GM19395 (cell line): Measurements from ENCODE around the gene MRPS27.
A peak's percentile ranks its signal among the peaks of the same experiment; 100 is the strongest.

Experiments used
- ATAC-seq: cut with Tn5 transposase; IDR thresholded peaks from one replicate; pipeline ENCODE4 v1.9.1; 2021; ENCODE audit warnings: mild to moderate bottlenecking, moderate library complexity; ENCODE audit not compliant: unreplicated experiment

MRPS27 gene

DNA sequence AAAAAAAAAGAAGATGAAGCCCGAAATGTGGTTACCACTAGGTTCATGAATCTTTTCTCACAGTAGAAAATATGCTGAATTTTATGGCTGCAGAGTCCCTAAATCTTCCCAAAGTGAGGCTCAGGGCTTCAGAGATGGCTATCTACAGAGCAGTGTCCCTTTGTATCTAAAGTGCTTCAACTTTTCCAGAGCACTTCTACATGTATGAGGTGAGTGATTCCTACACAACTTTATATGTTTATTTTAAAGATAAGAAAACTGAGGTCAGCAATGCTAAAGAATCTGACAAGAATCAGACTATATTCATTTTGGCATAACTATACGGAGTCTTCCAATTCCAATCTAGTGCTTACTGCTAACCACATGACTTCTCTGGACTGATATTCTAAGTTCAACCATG, 53.2 kb downstream of the MRPS27 start:
- ATAC-seq = no peak

DNA sequence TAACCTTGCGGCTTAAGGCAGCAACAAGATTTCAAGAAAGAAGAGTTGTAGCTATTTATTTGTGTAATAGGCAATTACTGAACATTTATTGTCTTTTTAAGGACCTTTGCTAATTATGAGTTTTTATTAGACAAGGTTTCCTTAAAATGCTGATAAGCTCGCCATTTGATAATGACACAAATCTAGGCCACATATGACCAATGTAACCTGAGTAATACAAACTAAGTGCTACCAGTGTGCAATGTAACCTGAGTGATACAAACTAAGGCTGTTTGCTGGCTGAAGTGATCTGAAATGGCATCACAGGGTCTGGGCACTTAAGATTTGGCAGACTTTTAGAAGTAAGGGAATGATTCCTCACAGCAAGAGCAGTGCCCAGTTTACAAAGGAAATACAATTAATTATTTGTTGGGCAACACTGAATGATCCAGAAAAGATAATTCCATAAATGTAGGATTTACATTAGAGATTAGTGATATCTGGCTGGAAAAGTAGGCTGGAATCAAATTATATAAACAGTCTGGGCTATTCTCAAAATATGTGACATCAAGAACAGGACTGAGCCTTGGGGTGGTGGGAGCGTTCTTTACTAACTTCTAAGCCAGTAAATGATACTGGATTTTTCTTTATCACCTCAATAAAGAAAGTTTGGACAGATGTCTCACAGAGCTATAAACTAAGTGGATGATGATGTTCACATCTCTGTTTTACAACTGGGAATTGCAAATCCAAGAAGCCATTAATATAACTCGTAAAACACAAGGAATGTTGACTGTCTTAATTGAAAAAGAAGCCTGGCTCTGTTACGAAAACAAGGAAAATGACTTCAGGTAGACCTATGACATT, 54.8 kb downstream of the MRPS27 start:
- no peak for ATAC-seq

DNA sequence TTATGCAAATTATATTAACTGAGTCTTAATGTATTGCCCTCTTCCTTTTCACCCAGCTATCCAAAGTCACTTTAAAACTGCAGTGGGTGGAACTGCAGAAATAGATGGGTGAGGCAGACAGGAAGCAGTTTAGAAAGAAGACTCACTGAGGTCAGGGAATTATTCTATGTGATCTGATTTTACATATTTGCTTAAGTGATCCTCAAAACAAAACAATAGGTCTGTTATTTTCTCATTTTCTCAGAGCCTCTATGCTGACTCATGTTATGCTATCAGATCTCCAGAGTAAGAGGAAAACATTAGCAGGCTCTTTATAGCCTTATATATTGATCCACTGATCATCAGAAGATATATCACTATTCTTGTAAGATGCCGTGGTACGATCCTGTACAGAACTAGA, 63.5 kb downstream of the MRPS27 start:
- no peak for ATAC-seq

DNA sequence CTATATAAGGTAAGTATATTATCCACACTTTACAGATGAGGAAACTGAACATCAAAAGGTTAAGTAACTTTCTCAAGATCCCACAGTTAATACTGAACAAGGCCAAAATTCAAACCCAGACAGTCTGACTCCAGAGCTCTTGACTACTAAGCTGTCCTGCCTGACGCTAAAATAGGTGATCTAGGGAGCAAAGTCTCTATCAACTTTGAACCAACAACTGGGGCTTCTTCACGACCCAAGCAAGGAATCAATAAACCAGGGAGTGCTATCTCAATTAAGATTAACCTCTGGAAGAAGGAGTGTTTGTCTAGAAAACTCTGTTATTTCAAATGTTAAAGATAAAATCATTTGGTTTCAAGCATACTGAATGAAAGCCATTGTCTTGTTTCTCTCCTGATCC, 64.4 kb downstream of the MRPS27 start:
- no peak for ATAC-seq

DNA sequence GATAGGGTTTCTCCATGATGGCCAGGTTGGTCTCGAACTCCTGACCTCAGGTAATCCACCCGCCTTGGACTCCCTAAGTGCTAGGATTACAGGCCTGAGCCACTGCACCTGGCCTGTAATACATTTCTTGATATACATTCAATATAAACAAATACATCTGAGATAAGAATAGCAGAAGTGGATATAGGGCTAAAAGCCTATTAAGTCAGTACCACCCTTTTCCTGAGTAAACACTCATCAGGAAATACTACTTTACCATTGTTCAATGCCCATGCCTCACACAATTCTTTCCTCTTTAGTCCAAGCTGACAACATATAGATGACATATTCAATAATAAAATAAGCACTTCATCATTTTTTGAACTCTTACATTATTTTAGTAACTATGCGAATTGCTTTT, 64.8 kb downstream of the MRPS27 start:
- no peak for ATAC-seq

DNA sequence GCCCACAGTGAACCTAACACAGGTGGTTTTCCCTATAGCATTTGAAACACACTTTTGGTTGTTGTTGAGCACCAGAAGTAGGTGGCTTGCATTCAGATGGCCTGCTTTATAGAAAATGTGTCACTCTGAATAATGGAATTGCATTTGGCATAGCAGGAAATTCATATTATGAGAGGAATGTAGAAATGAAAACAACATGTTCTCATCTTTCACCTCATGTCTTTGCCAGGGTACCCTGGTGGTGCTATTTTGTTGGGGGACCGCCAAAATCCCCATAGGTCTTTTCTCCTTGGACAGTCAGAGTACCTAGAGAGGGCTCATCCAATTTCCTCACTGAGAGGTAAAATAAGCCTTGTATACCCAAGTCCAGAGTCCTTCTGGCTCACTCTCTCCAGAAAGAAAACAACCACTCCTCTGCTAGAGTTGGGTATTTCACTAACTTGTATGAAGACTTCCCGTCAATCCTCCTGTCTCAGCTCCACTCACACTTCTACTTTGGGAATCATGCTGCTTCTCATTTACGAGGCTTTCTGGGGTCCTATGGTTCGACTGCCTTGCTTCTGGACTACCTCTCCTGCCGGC, 67.4 kb downstream of the MRPS27 start:
- ATAC-seq = no peak

DNA sequence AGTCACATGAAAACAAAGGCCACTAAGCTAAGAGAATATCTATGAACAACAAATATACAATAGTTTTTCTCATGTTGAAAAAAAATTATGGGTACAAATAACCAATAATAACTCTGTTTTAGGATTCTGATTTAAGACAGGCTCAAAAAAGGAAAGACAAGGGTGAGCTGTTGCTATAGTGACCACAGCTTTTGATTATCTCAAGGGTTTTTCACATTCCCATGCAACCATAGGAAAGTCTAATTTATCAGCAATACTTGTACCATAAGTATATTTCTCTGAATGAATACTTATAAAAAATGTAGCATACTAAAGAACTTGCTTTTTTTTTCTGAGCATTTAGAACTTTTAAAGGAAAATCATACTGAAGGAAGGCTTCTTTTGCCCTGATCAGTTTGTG, 68.0 kb downstream of the MRPS27 start:
- ATAC-seq = no peak

DNA sequence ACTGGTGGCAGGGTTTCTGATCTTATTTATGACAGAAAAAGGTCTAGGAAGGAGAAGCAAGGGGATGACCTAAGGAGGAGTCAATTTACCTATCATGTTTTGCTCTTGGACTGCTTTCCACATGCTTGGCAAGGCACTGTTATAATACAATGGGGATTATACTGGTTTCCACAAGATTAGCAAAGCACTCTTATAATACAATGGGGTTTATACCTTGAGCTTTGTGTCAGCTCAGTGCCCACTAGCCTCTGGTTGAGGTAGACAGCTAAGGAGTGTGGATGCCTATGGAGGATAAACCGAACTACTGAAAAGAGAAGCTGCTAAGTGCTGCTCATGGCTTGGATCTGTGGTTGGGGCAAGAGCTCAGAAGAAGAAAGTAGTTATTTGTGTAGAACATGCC, 68.7 kb downstream of the MRPS27 start:
- no peak for ATAC-seq

DNA sequence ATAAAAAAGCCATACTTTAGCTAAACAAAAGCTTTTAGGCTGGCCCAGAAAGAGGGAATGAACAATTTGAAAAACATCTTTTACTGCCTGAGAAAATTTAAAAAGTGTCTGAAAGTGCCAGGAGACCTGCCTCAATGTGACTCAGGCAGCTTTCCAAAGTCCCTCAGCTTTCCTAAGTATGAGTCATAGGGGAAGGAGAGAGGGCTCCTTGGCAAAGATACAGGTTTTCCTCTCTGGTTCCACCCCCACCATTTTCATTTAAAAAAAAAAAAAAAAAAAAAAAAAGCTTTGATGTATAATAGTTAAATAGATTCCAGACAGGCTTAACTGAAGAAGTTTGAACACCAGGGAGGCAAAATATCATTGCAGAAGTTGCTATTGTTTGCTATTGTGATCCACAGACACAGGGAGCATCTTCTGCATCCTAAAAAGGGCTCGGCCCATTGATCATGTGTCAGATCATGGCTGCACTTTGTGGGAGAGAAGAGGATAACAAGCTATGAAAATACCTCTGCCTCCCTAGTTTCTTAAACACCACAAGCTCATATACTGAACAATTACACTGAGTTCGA, 71.5 kb downstream of the MRPS27 start:
- no peak for ATAC-seq

DNA sequence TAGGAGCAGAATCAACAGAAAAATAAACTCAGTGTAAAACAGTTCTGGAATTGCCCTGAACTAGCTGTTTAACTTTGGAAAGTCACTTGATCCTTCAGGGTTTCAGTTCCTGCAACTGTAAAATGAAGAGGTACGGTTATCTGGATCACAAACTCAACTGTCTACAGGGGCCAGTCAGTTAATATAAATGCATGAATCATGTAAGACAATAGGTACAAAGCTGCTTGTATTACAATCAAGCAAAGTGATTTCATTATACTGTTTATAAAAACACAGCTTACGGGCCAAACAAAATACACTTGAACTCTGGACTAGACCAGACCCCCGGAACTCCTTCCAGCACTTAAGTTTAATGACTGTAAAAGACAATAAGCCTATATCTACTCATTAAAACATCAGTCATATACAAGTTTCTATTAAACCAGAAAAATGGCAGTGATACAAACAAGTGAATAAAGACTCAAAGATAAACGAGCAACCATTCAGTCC, 73.0 kb downstream of the MRPS27 start:
- ATAC-seq = no peak

DNA sequence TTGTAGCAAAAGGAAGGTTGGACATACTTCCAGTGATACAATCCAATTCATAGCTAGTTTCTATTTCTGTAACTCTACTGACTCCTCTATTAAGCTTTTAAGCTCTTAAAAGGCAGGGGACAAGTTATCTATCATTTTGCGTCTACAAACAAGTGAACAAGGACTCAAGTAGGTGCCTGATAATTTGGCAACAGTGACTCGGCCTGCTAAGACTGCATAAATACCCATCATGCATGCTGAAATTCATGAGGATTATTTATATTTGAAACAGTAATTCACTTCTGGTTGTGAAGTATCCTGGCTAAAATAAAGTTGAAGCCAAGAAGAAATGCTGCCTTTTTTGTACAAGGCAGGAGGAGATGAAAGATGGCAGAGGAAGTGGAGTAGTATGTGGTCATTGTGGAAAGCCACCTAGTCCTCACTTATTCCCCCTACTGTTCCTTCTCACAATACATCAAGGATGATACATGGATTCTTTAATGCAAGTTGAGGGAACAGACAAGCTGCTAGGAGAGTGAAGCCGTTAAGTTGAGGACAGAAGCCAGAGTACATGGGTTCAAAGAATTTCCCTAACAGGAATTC, 74.0 kb downstream of the MRPS27 start:
- no peak for ATAC-seq

DNA sequence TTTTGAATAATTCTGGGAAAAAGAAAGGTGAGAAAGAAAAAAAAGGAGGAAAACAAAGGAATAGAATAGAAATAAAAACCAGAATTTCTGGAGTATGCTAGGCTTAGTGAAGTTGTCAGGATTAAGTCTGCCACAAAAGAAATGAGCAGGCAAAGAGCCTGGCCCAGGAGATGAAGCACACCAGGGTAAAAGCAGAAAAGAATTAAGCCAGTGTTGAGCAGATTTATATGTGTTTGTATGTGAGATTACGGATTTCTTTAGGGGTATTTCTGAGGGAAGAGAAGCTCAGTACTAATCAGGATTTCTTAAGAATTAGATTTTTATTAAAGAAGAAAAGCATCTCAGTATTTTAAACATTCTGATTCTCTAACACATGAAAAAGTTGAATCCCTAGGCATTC, 74.5 kb downstream of the MRPS27 start:
- no peak for ATAC-seq

DNA sequence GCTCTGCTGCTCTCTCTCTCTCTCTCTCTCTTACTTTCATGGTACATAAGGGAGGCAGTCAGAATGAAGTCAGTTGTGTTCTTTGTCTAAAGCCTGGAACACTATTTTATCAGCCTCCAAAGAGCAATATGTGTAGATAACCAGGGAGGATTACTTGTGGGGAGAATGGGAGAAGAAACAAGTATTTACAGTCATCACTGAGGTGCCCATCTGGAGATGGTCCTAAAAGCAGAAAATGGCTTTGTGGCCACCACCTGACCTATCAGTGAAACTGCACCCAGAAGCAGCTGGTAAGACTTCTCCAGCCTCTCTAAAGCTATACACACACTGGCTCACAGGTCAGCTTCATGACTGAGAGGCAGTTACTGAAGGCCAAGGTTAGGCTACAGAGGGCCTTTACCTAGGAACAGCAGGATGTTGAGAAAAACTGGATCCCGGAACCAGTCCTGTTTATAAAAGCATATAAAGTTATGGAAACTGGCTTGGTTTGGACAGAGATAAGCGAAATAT, 75.1 kb downstream of the MRPS27 start:
- peak; percentile 90 for ATAC-seq

DNA sequence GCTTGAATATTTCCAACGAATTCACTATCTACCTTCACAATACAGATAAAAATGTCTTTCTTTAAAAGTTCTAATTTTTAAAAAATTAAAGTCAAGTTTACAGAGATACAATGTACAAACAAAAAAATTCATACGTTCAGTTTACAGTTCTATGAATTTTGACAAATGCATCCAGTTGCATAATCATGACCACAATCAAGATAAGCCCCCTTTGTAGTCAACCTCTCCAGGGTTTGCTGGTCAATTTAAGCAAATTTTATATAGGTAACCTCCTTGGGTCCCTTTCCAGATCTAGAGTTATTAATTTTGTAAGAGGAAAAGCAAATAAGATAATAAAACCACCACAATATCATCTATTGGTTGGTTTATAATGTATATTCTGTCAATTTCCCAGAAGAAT, 76.3 kb downstream of the MRPS27 start:
- no peak for ATAC-seq

DNA sequence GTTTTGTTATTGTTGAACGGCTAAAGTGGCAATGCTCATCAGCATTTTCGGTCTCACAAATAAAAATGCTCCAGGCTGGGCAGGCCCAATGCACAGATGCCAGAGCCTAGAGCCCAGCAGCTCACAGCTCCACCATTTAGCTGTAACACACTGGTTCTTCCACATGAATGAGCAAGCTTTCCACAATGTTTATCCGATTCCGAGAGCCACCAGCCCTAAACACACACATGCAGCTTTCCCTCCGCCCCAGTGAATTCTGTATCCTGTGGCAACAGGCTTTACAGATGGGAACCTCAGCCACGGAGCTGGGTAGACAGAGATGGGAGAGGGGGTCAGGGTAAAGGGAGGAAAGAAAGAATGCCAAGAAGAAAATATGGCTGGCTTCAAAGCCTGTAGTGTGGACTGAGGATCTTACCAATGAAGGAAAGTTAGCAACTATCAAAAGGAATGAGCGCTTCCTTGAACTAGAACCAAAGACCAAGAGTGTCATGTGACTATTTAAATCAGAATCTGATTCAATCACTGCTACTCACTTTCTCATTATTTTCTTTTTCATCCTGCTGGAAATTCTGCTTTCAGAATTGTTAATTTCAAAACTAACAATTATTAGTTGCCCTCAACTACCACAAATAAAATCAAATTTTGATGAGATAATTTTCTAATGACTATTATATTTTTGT, 77.1 kb downstream of the MRPS27 start:
- ATAC-seq = no peak

DNA sequence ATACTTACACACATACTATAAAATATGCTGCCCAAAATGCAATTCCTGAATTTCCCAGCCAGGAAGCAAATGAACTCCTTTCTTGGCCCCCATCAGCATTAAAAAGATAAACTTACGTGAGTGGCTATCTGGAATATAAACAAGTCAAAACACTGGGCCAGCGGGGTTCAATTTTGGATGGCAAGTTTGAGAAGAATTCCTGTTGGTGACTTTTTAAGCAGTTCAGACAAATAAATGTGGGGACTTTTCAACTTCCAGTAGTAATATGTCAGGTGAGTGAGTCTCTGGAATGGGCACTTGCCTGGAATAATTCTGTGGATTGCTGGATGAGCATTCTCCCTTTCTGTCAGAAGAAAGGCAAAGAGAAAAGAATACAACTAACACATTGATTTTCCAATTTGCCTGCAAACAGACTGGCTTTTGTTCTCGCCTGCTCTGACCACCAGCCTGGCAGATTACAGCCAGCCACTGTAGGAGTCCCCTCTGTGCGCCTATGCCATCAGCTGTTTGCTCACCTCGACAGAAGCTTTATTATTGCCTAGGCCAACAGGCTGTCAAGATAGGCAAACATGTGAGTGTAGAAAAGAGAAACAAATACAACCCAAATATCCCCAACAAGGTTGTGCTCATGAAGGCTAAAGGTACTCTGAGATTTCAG, 78.6 kb downstream of the MRPS27 start:
- ATAC-seq = no peak

DNA sequence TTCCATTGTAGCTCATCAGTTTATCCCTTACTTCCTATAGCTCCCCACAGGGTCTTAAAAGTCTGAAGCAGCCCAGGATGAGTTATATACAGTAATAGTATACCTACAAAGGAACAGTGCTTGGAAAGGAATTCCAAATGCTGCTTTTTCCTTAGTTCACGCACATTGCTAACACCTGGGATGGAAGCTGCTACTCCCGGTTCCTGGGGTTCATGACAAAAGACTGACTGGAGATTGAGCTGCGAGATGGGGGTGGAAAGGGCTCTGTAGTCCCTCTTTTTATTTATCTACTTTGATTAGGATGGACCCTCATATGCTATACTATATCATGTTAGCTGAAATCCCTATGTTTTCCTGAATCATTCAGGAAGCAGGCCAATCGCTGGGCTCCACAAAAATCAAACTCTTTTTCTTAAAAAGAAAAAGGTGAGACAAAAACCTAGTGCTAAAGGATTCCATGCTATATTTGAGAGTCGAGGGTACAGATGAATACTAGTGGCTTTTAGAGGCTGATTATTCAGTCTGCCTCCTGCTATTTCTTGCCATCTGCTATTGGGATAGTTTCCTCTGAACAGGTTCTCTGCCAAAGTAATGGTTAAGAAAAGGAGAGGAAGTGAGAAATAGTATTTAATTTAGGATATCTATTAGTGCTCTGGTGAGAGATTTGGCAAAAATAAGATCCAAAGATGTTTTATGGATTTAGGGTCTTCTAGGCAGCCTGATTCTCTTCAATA, 81.2 kb downstream of the MRPS27 start:
- ATAC-seq = no peak

DNA sequence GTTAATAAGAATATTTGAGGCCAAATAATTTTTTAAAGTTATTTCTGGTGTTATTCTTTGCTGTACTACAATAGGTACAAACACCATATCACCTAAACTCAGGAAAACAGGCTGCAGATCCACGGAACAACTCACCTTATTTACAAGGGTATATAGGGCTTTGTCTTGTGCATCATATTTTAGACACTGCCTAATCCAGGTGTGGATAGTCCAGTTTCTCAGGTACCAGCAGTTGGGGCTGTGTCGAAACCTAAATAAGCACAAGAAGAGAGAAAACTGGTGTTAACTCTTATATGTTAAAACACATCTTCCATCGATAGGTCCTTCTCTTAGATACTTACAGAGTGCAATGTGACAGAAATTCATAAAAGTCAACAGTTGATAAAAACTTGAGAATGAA, 82.2 kb downstream of the MRPS27 start:
- no peak for ATAC-seq

DNA sequence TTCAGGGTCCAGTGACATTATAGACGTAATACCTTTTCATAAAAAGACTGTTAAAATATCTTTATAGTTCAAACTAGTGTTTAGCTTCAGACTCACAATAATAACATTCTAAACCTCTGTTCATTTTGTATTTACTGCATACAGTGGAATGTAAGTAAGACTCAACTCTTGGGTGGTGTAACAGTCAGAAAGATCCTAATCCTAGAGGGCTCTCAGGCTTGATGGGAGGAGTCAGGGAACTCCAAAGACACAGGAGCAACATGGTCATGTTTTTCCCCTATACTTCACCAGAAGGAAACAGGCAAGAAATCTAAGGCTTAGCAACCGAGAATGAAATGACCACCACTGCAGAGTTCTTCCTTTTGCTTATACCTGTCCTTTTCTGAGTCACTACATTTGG, 82.6 kb downstream of the MRPS27 start:
- no peak for ATAC-seq

DNA sequence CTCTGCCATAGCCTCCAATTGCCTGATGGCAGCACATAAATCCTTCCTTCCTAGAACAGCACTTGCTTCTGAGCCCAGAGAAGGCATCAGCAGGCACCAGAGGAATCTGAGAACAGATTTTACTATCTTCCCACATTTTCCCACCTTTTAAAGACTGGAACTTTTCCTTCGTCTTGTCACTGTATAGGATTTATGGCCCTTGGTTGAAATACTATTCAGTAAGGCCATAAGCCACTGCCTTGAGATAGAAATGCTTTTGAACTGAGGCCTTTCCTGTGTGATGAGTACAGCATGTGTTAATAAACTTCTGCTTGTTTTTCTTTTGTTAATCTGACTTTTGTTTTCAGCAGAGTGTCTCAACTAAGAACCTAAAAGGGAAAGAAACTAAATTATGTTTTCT, 84.3 kb downstream of the MRPS27 start:
- ATAC-seq = no peak
